Hematopoietic multipotent progenitor cell treated with erythropoietin and hydrocortisone succinate and interleukin-3 and kit ligand, for 15 days (in vitro differentiated cells): ENCODE measurements around the gene ATG9B.
"Not testable (repeated sequence)": the region's sequence is repeated elsewhere in the genome, so short reads cannot be mapped to it uniquely, and the experiment has no call there.

Experiments used
- DNase-seq: peaks from one replicate; pipeline ENCODE4 v3.0.0-alpha.2; 2015; ENCODE audit warnings: low spot score

ATG9B gene

GRCh38 chr7:151058781-151059366 lies 34.6 kb upstream of the ATG9B start:
- peak; percentile 28 for DNase-seq

DNA sequence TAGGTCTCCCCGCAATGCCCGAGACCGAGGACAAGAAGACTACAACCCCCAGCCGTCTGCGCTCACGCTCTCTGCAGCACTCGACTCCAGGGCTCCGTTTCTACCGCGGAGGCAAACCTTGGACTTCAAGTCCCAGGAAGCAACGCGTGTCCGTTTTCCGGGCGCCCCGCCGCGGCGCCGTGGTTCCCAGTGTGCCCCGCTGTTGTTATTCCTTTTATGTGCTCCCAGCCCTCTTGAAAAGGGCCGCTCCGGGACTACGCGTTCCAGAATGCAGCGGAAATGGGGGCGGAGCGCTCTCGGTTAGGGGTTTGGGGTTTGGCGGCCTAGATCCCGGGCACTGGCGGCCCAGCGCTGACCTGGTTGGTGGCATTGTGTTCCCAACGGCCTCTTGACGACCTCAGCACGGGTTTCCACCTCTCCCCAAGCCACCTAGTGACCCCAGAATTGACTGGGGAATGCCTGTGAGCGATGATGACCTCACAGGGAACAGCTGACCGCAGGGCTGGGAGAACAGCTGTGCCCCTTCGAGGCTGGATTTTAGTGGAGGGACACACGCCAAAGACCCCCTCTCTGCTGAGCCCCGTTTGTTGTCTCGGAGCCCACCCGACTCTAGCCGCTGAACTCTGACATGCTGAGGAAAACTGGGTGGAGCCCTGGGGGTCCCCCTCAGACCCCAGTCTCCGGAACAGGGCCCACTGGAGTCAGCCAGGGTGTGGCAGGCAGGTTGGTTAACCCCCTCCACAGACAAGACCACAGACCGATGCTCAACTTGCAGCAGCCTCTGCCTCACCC lies 33.9 kb upstream of the ATG9B start:
- peak; percentile 98 for DNase-seq

DNA sequence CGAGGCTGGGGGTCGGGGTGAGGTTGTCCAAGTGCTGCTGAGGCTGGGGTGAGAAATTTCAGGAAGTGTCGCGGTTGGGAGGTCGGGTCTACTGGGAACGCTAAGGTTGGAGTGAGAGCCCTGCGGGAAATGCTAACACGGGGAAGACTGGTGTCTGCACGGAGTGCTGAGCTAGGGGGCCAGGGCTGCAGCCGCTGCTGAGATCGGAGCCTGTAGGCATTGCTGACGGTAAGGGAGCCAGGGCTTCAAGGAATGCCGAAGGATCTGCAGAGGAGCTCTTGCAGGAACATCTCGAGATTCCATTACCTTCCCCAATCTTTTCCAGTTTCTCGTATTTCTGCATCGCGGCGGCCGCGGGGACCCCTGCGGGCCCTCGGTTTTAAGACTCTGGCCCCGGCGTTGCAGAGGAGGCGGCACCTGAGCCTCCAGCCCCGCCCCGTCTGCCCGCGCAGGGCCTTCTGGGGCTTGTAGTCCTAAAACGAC lies 33.3 kb upstream of the ATG9B start, which contains the start of gene CDK5:
Gene CDK5 (minus strand): TSS at position 392 of the 483 bp plus-strand sequence. CDS start 49 bp downstream, at position 343.
- DNase-seq: no peak

- no peak for DNase-seq
Measured at GRCh38 chr7:151056666-151057505, 32.6 kb upstream of the ATG9B start.

DNA sequence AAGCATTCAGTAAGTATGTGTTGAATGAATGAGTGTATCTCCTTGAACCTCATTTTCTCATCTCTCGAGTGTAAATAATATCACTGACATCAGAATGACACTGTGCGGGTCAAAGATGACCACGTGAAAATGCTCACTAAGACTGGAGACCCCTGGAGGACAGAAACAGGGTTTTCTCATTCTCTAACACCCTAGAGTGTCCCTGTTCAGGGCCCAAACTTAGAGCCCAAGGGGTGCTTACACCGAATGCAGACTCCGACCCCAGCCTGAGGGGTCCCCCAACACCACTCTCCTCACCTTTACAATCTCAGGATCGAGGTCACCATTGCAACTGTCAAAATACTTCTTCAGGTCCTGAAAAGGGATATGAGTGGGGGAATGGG lies 32.0 kb upstream of the ATG9B start:
- no peak for DNase-seq

- no peak for DNase-seq
Measured at GRCh38 chr7:151053751-151054150, 29.5 kb upstream of the ATG9B start.

DNA sequence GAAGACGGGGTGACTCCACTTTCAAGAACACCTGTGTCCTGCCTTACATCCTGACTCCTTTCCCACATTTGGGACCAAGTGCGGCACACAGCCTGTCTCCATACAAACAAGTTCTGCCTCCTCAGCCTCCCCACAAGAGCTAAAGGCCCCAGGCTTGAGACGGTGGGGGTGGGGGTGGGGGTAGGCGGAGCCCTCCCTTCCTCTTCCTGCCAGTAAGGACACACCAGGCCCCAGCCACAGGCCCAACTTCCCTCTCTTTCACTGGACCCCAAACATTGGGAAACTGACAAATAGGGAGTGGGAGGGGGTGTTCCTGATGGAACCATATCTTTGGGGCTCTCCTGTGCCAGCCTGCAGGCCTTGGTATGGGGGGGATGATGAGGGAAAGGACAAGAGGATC lies 28.8 kb upstream of the ATG9B start:
- no peak for DNase-seq

DNA sequence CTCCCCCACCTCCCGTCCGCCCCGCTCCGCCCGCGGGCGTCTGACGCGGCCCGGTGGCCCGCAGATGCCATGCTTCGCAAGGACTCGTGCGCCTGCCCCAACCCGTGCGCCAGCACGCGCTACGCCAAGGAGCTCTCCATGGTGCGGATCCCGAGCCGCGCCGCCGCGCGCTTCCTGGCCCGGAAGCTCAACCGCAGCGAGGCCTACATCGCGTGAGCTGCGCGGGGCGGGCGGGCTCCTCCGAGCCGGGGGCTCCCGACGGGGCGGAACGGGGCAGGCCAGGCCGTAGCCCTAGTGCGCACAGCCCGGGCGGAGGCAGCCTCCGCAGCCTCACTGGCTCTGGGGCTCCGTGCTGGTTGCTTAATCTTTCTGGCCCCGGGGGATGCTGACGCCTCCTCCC lies 26.8 kb upstream of the ATG9B start:
- no peak for DNase-seq

GRCh38 chr7:151048911-151049463 lies 24.7 kb upstream of the ATG9B start:
- no peak for DNase-seq

- no peak for DNase-seq
Measured at GRCh38 chr7:151047976-151048815, 23.9 kb upstream of the ATG9B start, which contains the start of gene ASIC3. Gene ASIC3, plus strand, starts transcription at chr7:151048531. Its CDS starts 355 bp downstream, at chr7:151048886.

- DNase-seq: no peak
Measured at GRCh38 chr7:151046603-151047573, 22.6 kb upstream of the ATG9B start.

DNA sequence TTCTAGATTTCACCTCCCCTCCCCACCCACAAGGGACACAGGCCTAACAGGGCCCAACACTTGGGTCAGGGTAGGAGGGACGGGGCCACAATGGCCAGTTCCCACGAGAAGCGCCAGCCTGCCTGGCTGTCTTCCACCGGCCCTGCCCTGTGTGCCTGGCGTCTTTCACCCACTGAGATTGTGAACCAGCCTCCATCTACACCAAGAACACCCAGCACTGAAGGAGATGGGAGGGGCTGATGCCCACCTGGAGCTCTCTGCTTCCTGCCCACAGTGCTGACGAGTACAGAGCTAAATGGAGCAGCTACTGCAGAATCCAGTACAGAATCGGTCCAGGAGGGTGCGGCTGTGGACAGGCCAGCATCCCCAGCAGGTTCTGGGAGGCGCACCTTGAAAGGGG lies 21.7 kb upstream of the ATG9B start:
- DNase-seq: no peak

DNA sequence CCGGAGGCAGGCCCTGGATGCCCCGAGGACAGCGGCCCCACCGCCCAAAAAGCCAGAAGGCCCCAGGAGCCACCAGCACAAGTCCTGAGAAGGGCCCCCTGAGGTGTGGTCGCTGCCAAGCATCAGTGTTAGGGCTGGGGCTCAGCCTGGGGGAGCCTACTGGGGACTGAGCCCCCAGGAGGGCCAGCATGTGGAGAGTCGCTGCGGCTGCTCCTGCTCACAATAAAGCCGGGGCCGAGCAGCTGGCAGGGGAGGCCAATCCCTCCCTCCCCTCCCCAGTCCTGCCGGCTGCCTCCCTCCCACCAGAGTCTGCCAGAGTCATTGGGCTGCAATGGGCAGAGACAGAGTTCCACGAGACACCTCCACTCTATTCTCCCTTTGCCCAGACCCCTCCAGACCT lies 21.0 kb upstream of the ATG9B start:
- no peak for DNase-seq

GRCh38 chr7:151043959-151044358 lies 19.7 kb upstream of the ATG9B start:
- DNase-seq: no peak

DNA sequence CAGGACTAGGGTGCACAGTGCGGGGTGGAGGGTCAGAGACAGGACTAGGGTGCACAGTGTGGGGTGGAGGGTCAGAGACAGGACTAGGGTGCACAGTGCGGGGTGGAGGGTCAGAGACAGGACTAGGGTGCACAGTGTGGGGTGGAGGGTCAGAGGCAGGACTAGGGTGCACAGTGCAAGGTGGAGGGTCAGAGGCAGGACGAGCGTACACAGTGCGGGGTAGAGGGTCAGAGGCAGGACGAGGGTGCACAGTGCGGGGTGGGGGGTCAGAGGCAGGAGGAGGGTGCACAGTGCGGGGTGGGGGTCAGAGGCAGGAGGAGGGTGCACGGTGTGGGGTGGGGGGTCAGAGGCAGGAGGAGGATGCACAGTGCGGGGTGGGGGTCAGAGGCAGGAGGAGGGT lies 19.2 kb upstream of the ATG9B start:
- not testable (repeated sequence) for DNase-seq

GRCh38 chr7:151040616-151041375 lies 16.5 kb upstream of the ATG9B start:
- no peak for DNase-seq

- DNase-seq: no peak
Measured at GRCh38 chr7:151039850-151040548, 15.7 kb upstream of the ATG9B start.

DNA sequence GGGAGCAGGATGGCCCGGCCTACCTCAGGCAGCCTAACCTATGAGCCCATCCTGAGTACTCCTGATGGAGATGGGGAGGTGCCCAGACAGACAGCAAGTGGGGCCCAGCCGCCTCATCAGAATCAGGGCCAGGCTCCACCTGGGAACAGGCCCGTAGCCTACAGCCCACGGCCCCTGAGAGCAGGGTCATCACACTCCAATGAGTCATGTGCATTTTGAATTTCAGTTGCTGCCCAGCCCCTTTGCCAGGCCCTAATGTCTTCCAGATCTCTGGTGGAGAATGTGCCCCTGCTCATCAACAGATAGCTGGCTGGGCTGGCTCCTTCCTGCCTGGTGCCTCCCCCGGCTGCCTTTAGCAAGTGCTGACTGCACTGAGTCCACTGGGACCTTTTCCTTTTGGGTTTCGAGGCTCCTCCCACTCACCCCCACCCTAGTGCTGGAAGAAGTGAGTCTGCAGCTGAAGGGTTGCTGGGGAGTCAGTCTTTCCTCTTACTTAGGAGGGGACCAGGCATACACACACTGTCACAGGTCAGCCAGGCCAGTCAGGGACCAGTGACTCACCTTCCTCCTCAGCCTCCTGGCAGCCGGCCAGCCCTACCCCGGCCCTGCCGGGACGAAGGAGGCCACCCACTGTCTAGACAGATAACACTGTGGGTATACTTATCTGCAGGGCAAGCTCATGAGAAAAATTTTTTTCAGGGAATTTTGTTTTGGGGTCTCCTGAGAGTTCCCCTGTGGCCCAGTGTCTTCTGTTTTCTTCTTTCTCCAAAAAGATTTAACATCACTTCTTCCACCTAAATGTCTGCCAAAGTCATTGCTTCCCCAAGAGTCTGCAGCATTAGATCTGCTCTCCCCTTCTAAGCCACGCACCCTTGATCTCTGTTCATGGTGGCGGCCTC lies 14.9 kb upstream of the ATG9B start:
- peak; percentile 91 for DNase-seq
